Limb (tissue), 2 donors: ENCODE data around the gene S100A14.
"Not testable (repeated sequence)": the region's sequence is repeated elsewhere in the genome, so short reads cannot be mapped to it uniquely, and the experiment has no call there.

Source experiments
- DNase-seq, 2 donors: peaks; one replicate each; pipeline ENCODE4 v3.0.0-alpha.2; 2016; ENCODE audit errors: extremely low spot score in 2 of 2

S100A14 gene

GRCh38 chr1:153588033-153588432, 28.1 kb downstream of the S100A14 start:
- DNase-seq = not testable (repeated sequence)

GRCh38 chr1:153587314-153587713, 28.8 kb downstream of the S100A14 start:
- DNase-seq = no peak

- DNase-seq = no peak
These were observed 29.8 kb downstream of the S100A14 start for GRCh38 chr1:153586347-153586746.

- DNase-seq = no peak
These were observed 31.1 kb downstream of the S100A14 start for GRCh38 chr1:153585006-153585405.

- no peak for DNase-seq
These were observed 32.1 kb downstream of the S100A14 start for GRCh38 chr1:153583976-153584375.

- DNase-seq = not testable (repeated sequence)
These were observed 32.6 kb downstream of the S100A14 start for GRCh38 chr1:153583514-153583913.

- not testable (repeated sequence) for DNase-seq
These were observed 33.3 kb downstream of the S100A14 start for GRCh38 chr1:153582836-153583235.

GRCh38 chr1:153578936-153579335, 37.2 kb downstream of the S100A14 start:
- DNase-seq = no peak

GRCh38 chr1:153578490-153578889, 37.6 kb downstream of the S100A14 start:
- no peak for DNase-seq

GRCh38 chr1:153577624-153578051, 38.5 kb downstream of the S100A14 start:
- DNase-seq = no peak

- DNase-seq = no peak
These were observed 39.0 kb downstream of the S100A14 start for GRCh38 chr1:153577138-153577537.

- not testable (repeated sequence) for DNase-seq
These were observed 40.6 kb downstream of the S100A14 start for GRCh38 chr1:153575497-153575896.

GRCh38 chr1:153575081-153575491, 41.0 kb downstream of the S100A14 start:
- DNase-seq = not testable (repeated sequence)

- DNase-seq = no peak
These were observed 42.8 kb downstream of the S100A14 start for GRCh38 chr1:153573351-153573750.

- DNase-seq = peak in 1 of 2 donors; percentile 59
These were observed 43.5 kb downstream of the S100A14 start for GRCh38 chr1:153572569-153573015.

- DNase-seq = no peak
These were observed 44.4 kb downstream of the S100A14 start for GRCh38 chr1:153571706-153572105.

GRCh38 chr1:153570874-153571273, 45.3 kb downstream of the S100A14 start:
- no peak for DNase-seq

- no peak for DNase-seq
These were observed 46.7 kb downstream of the S100A14 start for GRCh38 chr1:153569465-153569864.

- peak; percentile 93 for DNase-seq
These were observed 47.6 kb downstream of the S100A14 start for GRCh38 chr1:153568367-153569099.

- no peak for DNase-seq
These were observed 48.3 kb downstream of the S100A14 start for GRCh38 chr1:153567621-153568366.

- peak; percentile 82 to 85 for DNase-seq
These were observed 49.4 kb downstream of the S100A14 start for GRCh38 chr1:153566414-153567371.
